GM18858 (cell line): ENCODE data around the gene DIRAS3.
"Not testable (repeated sequence)": the region's sequence is repeated elsewhere in the genome, so short reads cannot be mapped to it uniquely, and the experiment has no call there.

Source experiments
- ATAC-seq: cut with Tn5 transposase; IDR thresholded peaks from one replicate; pipeline ENCODE4 v1.9.1; 2021; ENCODE audit not compliant: unreplicated experiment

DIRAS3 gene

GRCh38 chr1:68024635-68025338 is 25.6 kb downstream of the DIRAS3 start:
- ATAC-seq, result no peak

- no peak for ATAC-seq
Measured at GRCh38 chr1:68016381-68016780, 34.0 kb downstream of the DIRAS3 start.

- ATAC-seq, result no peak
Measured at GRCh38 chr1:68015971-68016370, 34.5 kb downstream of the DIRAS3 start.

- ATAC-seq, result no peak
Measured at GRCh38 chr1:68015369-68015768, 35.1 kb downstream of the DIRAS3 start.

- no peak for ATAC-seq
Measured at GRCh38 chr1:68013351-68013750, 37.1 kb downstream of the DIRAS3 start.

GRCh38 chr1:68011657-68012375 is 38.6 kb downstream of the DIRAS3 start:
- ATAC-seq, result no peak

GRCh38 chr1:68010543-68010942 is 39.9 kb downstream of the DIRAS3 start:
- no peak for ATAC-seq

GRCh38 chr1:68010090-68010489 is 40.3 kb downstream of the DIRAS3 start:
- ATAC-seq, result no peak

- not testable (repeated sequence) for ATAC-seq
Measured at GRCh38 chr1:68003626-68004025, 46.8 kb downstream of the DIRAS3 start.

- no peak for ATAC-seq
Measured at GRCh38 chr1:68000191-68000590, 50.2 kb downstream of the DIRAS3 start.

- no peak for ATAC-seq
Measured at GRCh38 chr1:67997746-67998145, 52.7 kb downstream of the DIRAS3 start.
